AG04449 (cell line): Measurements from ENCODE around the gene RRAGD.
A peak's percentile ranks its signal among the peaks of the same experiment; 100 is the strongest.

Source experiments
- CTCF ChIA-PET: fragments of 350-600 bp; formaldehyde crosslinking; extraction: SDS; loops from one replicate; lab custom pipeline; 2021; ENCODE audit warnings: antibody characterized with exemption; lab: Yijun Ruan, JAX
- POLR2A ChIA-PET: fragments of 400-600, 350-600 bp; formaldehyde crosslinking; extraction: SDS; loops from one replicate; lab custom pipeline; 2020; ENCODE audit warnings: antibody characterized with exemption, inconsistent platforms; lab: Yijun Ruan, JAX
- DNase-seq: peaks from one replicate; pipeline ENCODE4 v3.0.0-alpha.2; 2010; ENCODE audit warnings: low read depth, low spot score
- H3K4me3 ChIP-seq: 2 replicates; pipeline ENCODE4 v1.5.1; 2011; ENCODE audit warnings: low read depth, mild to moderate bottlenecking, control low read depth, low read length
- CTCF ChIP-seq: IDR thresholded peaks from one replicate; pipeline ENCODE4 v1.5.1; 2011; ENCODE audit warnings: mild to moderate bottlenecking, moderate library complexity, low read length, control low read depth, inconsistent platforms; ENCODE audit not compliant: insufficient read depth; ENCODE audit errors: missing control alignments

The RRAGD gene

GRCh38 chr6:89415185-89415584 is 3.1 kb upstream of the RRAGD start:
- no peak for TF ChIP-seq CTCF
- POLR2A ChIA-PET, result no interaction called here
- DNase-seq, result no peak
- H3K4me3 ChIP-seq, result no peak overlapping the region
- CTCF ChIA-PET, result interaction anchor here (1.0 to 1.5 kb wide), 2 partner anchors 11 to 43 kb away, joined by 3 read pairs; no protein-coding TSS in a partner anchor

GRCh38 chr6:89414215-89414614 is 2.1 kb upstream of the RRAGD start:
- CTCF ChIA-PET, result interaction anchor here (1.0 to 1.1 kb wide), 2 partner anchors 18 to 42 kb away, joined by 3 to 4 read pairs; no protein-coding TSS in a partner anchor
- POLR2A ChIA-PET, result no interaction called here
- H3K4me3 ChIP-seq, result no peak overlapping the region
- no peak for DNase-seq
- TF ChIP-seq CTCF, result no peak

GRCh38 chr6:89413006-89413400 is 930 bp upstream of the RRAGD start:
- POLR2A ChIA-PET, result no interaction called here
- no peak for TF ChIP-seq CTCF
- no peak overlapping the region for H3K4me3 ChIP-seq
- no peak for DNase-seq
- CTCF ChIA-PET, result interaction anchor here (1.1 to 1.2 kb wide), 2 partner anchors 20 to 41 kb away, joined by 3 to 4 read pairs; no protein-coding TSS in a partner anchor

GRCh38 chr6:89411145-89412070 is 665 bp downstream of the RRAGD start:
- no peak for DNase-seq
- no peak for TF ChIP-seq CTCF
- CTCF ChIA-PET, result interaction anchor here (1.7 to 1.8 kb wide), 2 partner anchors 21 to 39 kb away, joined by 4 read pairs; no protein-coding TSS in a partner anchor
- H3K4me3 ChIP-seq, result peak overlapping the region; percentile 38
- POLR2A ChIA-PET, result interaction anchor here (0.6 kb wide), 1 partner anchor 9 kb away, joined by 3 read pairs; no protein-coding TSS in a partner anchor

- ChIA-PET CTCF (interaction anchor here (1.7 to 1.8 kb wide), 2 partner anchors 22 to 39 kb away, joined by 4 read pairs; no protein-coding TSS in a partner anchor), POLR2A (no interaction called here)
- no peak for DNase-seq
- TF ChIP-seq CTCF, result no peak
- no peak overlapping the region for H3K4me3 ChIP-seq
Measured at GRCh38 chr6:89410788-89411144, 1.3 kb downstream of the RRAGD start.

- DNase-seq, result no peak
- no peak for TF ChIP-seq CTCF
- CTCF ChIA-PET, result interaction anchor here (1.7 to 1.8 kb wide), 2 partner anchors 22 to 38 kb away, joined by 4 read pairs; no protein-coding TSS in a partner anchor
- POLR2A ChIA-PET, result no interaction called here
- H3K4me3 ChIP-seq, result no peak overlapping the region
Measured at GRCh38 chr6:89410231-89410761, 1.8 kb downstream of the RRAGD start.
